Effector memory CD8-positive, alpha-beta T cell (primary cell): Measurements from ENCODE around the gene CYB5R3.
"Not testable (repeated sequence)": the region's sequence is repeated elsewhere in the genome, so short reads cannot be mapped to it uniquely, and the experiment has no call there.

ENCODE experiments used
- ATAC-seq: fragments of 150-1000 bp; cut with Tn5 transposase; replicated peaks from 2 replicates; pipeline ENCODE4 v1.10.0; 2021; ENCODE audit warnings: mild to moderate bottlenecking, moderate library complexity
- DNase-seq, 3 experiments: peaks; one replicate each; pipeline ENCODE4 v3.0.0; 2021
- H3K27ac Mint-ChIP-seq, 2 donors: one replicate each; pipeline ENCODE4 v1.8.0; 2022; ENCODE audit warnings: mild to moderate bottlenecking in 2 of 2, mixed read lengths in 2 of 2, moderate library complexity in 2 of 2
- H3K27me3 Mint-ChIP-seq, 2 donors: one replicate each; pipeline ENCODE4 v1.8.0; 2022; ENCODE audit warnings: mixed read lengths in 2 of 2
- H3K36me3 Mint-ChIP-seq: one replicate; pipeline ENCODE4 v1.8.0; 2022; ENCODE audit warnings: mild to moderate bottlenecking, moderate library complexity, mixed read lengths; ENCODE audit not compliant: insufficient read depth
- H3K4me1 Mint-ChIP-seq, 2 donors: one replicate each; pipeline ENCODE4 v1.8.0; 2022; ENCODE audit warnings: low read depth in 2 of 2, mixed read lengths in 2 of 2
- H3K4me3 Mint-ChIP-seq, 2 donors: one replicate each; pipeline ENCODE4 v1.8.0; 2022; ENCODE audit warnings: mild to moderate bottlenecking in 2 of 2, mixed read lengths in 2 of 2, moderate library complexity in 2 of 2
- H3K9me3 Mint-ChIP-seq, 2 donors: one replicate each; pipeline ENCODE4 v1.8.0; 2022; ENCODE audit warnings: mixed read lengths in 2 of 2

The CYB5R3 gene

GRCh38 chr22:42670046-42670445 is 20.9 kb upstream of the CYB5R3 start:
- Mint-ChIP-seq H3K4me3 (no peak overlapping the region), H3K36me3 (no peaks in the 10 kb centered on the region), H3K27ac (no peak overlapping the region), H3K9me3 (no peaks in the 10 kb centered on the region), H3K27me3 (no peaks in the 10 kb centered on the region), H3K4me1 (peaks cover 9 to 12% of the 10 kb centered on the region in 2 donors)
- no peak for DNase-seq
- ATAC-seq, result no peak

GRCh38 chr22:42666393-42666792 is 17.2 kb upstream of the CYB5R3 start:
- not testable (repeated sequence) for H3K27me3 Mint-ChIP-seq, ATAC-seq, H3K4me3 Mint-ChIP-seq, DNase-seq, H3K27ac Mint-ChIP-seq, H3K9me3 Mint-ChIP-seq, H3K36me3 Mint-ChIP-seq
- H3K4me1 Mint-ChIP-seq, result peaks cover 7 to 11% of the 10 kb centered on the region in 2 donors

GRCh38 chr22:42664976-42665831 is 16.0 kb upstream of the CYB5R3 start:
- H3K27me3 Mint-ChIP-seq, result no peaks in the 10 kb centered on the region
- no peaks in the 10 kb centered on the region for H3K9me3 Mint-ChIP-seq
- no peaks in the 10 kb centered on the region for H3K36me3 Mint-ChIP-seq
- peak overlapping the region in 1 of 2 donors; percentile 51 for H3K27ac Mint-ChIP-seq
- ATAC-seq, result peak; percentile 66
- DNase-seq, result no peak
- H3K4me1 Mint-ChIP-seq, result peaks cover 0 to 3% of the 10 kb centered on the region in 2 donors
- no peak overlapping the region for H3K4me3 Mint-ChIP-seq

GRCh38 chr22:42661985-42662831 is 13.0 kb upstream of the CYB5R3 start:
- no peaks in the 10 kb centered on the region for H3K36me3 Mint-ChIP-seq
- ATAC-seq, result peak; percentile 79
- peaks cover 0 to 2% of the 10 kb centered on the region in 2 donors for H3K4me1 Mint-ChIP-seq
- H3K27ac Mint-ChIP-seq, result no peak overlapping the region
- H3K4me3 Mint-ChIP-seq, result peak overlapping the region; percentile 69 to 72
- no peaks in the 10 kb centered on the region for H3K9me3 Mint-ChIP-seq
- peak; percentile 77 to 83 (median 79) for DNase-seq
- H3K27me3 Mint-ChIP-seq, result peaks cover 0 to 7% of the 10 kb centered on the region in 2 donors

GRCh38 chr22:42656578-42656977 is 7.4 kb upstream of the CYB5R3 start:
- H3K36me3 Mint-ChIP-seq, result peaks cover 5% of the 10 kb centered on the region
- H3K4me1 Mint-ChIP-seq, result peaks cover 0 to under 1% of the 10 kb centered on the region in 2 donors
- no peak overlapping the region for H3K27ac Mint-ChIP-seq
- no peak overlapping the region for H3K4me3 Mint-ChIP-seq
- ATAC-seq (no peak), DNase-seq (no peak)
- H3K27me3 Mint-ChIP-seq, result peaks cover 0 to 19% of the 10 kb centered on the region in 2 donors
- H3K9me3 Mint-ChIP-seq, result no peaks in the 10 kb centered on the region

GRCh38 chr22:42655693-42656092 is 6.5 kb upstream of the CYB5R3 start:
- no peaks in the 10 kb centered on the region for H3K9me3 Mint-ChIP-seq
- ATAC-seq (peak; percentile 43), DNase-seq (no peak)
- no peaks in the 10 kb centered on the region for H3K4me1 Mint-ChIP-seq
- no peak overlapping the region for H3K4me3 Mint-ChIP-seq
- no peak overlapping the region for H3K27ac Mint-ChIP-seq
- peaks cover 5% of the 10 kb centered on the region for H3K36me3 Mint-ChIP-seq
- H3K27me3 Mint-ChIP-seq, result peaks cover 0 to 19% of the 10 kb centered on the region in 2 donors

GRCh38 chr22:42654436-42655073 is 5.4 kb upstream of the CYB5R3 start:
- Mint-ChIP-seq H3K27me3 (peaks cover 0 to 19% of the 10 kb centered on the region in 2 donors), H3K27ac (no peak overlapping the region), H3K9me3 (no peaks in the 10 kb centered on the region), H3K4me3 (no peak overlapping the region), H3K36me3 (peaks cover 16% of the 10 kb centered on the region), H3K4me1 (no peaks in the 10 kb centered on the region)
- DNase-seq (no peak), ATAC-seq (no peak)

GRCh38 chr22:42653999-42654398 is 4.8 kb upstream of the CYB5R3 start:
- Mint-ChIP-seq H3K9me3 (no peaks in the 10 kb centered on the region), H3K36me3 (peaks cover 19% of the 10 kb centered on the region), H3K4me3 (no peak overlapping the region), H3K4me1 (no peaks in the 10 kb centered on the region), H3K27ac (no peak overlapping the region), H3K27me3 (peaks cover 0 to 19% of the 10 kb centered on the region in 2 donors)
- DNase-seq, result no peak
- ATAC-seq, result no peak

GRCh38 chr22:42651134-42651533 is 1.9 kb upstream of the CYB5R3 start:
- no peak for ATAC-seq
- Mint-ChIP-seq H3K27me3 (peaks cover 0 to 6% of the 10 kb centered on the region in 2 donors), H3K36me3 (peaks cover 27% of the 10 kb centered on the region), H3K27ac (peak overlapping the region in 1 of 2 donors; percentile 99), H3K9me3 (no peaks in the 10 kb centered on the region), H3K4me3 (peak overlapping the region in 1 of 2 donors; percentile 77), H3K4me1 (peaks cover 12 to 16% of the 10 kb centered on the region in 2 donors)
- no peak for DNase-seq

GRCh38 chr22:42648368-42649245 is 585 bp downstream of the CYB5R3 start:
- H3K4me3 Mint-ChIP-seq, result peak overlapping the region; percentile 77 to 98
- peak; percentile 27 to 46 (median 30) for DNase-seq
- peak; percentile 56 for ATAC-seq
- peak overlapping the region; percentile 77 to 99 for H3K27ac Mint-ChIP-seq
- H3K27me3 Mint-ChIP-seq, result no peaks in the 10 kb centered on the region
- H3K9me3 Mint-ChIP-seq, result no peaks in the 10 kb centered on the region
- H3K4me1 Mint-ChIP-seq, result peaks cover 26 to 32% of the 10 kb centered on the region in 2 donors
- H3K36me3 Mint-ChIP-seq, result peaks cover 25% of the 10 kb centered on the region

- no peaks in the 10 kb centered on the region for H3K9me3 Mint-ChIP-seq
- peaks cover 26 to 33% of the 10 kb centered on the region in 2 donors for H3K4me1 Mint-ChIP-seq
- peak overlapping the region; percentile 77 to 99 for H3K27ac Mint-ChIP-seq
- no peaks in the 10 kb centered on the region for H3K27me3 Mint-ChIP-seq
- ATAC-seq (no peak), DNase-seq (no peak)
- peak overlapping the region; percentile 77 to 98 for H3K4me3 Mint-ChIP-seq
- H3K36me3 Mint-ChIP-seq, result peaks cover 25% of the 10 kb centered on the region
Measured at GRCh38 chr22:42648017-42648367, 1.2 kb downstream of the CYB5R3 start.

GRCh38 chr22:42646569-42647525 is 2.3 kb downstream of the CYB5R3 start:
- DNase-seq (no peak), ATAC-seq (no peak)
- Mint-ChIP-seq H3K9me3 (no peaks in the 10 kb centered on the region), H3K36me3 (peaks cover 25% of the 10 kb centered on the region), H3K4me1 (peaks cover 29 to 36% of the 10 kb centered on the region in 2 donors), H3K27me3 (no peaks in the 10 kb centered on the region), H3K27ac (peak overlapping the region; percentile 77 to 83), H3K4me3 (peak overlapping the region; percentile 77 to 98)
